CD14-positive monocyte (primary cell): ENCODE results near the gene PTPRN2. TPM values are rescaled to one million over a fixed set of nuclear protein-coding genes. Genes with fewer than 3 reads are reported as not detected.

Source experiments
- DNase-seq, 3 donors: peaks; one replicate each; pipeline ENCODE4 v3.0.0-alpha.2; 2011 to 2022
- H2AFZ ChIP-seq: 2 replicates; pipeline ENCODE4 v1.6.0; 2012; ENCODE audit warnings: mild to moderate bottlenecking, low read depth, low read length, inconsistent platforms; ENCODE audit not compliant: insufficient read depth, poor library complexity, severe bottlenecking
- H3K27ac ChIP-seq, 2 donors: 1 replicate in 1 of 2; 2 replicates in 1 of 2; pipeline ENCODE4 v1.5.1; 2012 to 2013; ENCODE audit warnings: low read length in 2 of 2, control low read depth in 1 of 2, inconsistent platforms in 1 of 2, low read depth in 1 of 2, mild to moderate bottlenecking in 1 of 2
- H3K27me3 ChIP-seq, 2 donors: one replicate each; pipeline versions ENCODE4 v1.6.0 to v1.6.1; 2011 to 2013; ENCODE audit warnings: low read length in 2 of 2; ENCODE audit not compliant: control insufficient read depth in 2 of 2, insufficient read depth in 2 of 2
- H3K36me3 ChIP-seq, 2 donors: replicated peaks in 1 of 2; 1 replicate in 1 of 2; 2 replicates in 1 of 2; pipeline versions ENCODE4 v1.5.1 to v1.6.1; 2012 to 2013; ENCODE audit warnings: low read length in 2 of 2, control low read depth in 1 of 2, inconsistent platforms in 1 of 2, mild to moderate bottlenecking in 1 of 2; ENCODE audit not compliant: insufficient read depth in 2 of 2, control insufficient read depth in 1 of 2
- H3K4me1 ChIP-seq, 2 donors: 1 replicate in 1 of 2; 2 replicates in 1 of 2; pipeline versions ENCODE4 v1.5.1 to v1.6.1; 2012 to 2013; ENCODE audit warnings: low read length in 2 of 2, control low read depth in 1 of 2, inconsistent platforms in 1 of 2, mild to moderate bottlenecking in 1 of 2, moderate library complexity in 1 of 2; ENCODE audit not compliant: insufficient read depth in 2 of 2, control insufficient read depth in 1 of 2
- H3K4me2 ChIP-seq: replicated peaks from 2 replicates; pipeline ENCODE3; 2012; ENCODE audit warnings: low read length, moderate library complexity, mild to moderate bottlenecking; ENCODE audit not compliant: poor library complexity, severe bottlenecking; ENCODE audit errors: extremely low read depth
- H3K4me3 ChIP-seq, 3 experiments: fragments of 200-600 bp in 1 of 3; sonication (generic) in 1 of 3; replicated peaks in 1 of 3; 1 replicate in 2 of 3; 2 replicates in 1 of 3; pipeline ENCODE4 v1.5.1; 2011 to 2013; ENCODE audit warnings: low read length in 3 of 3, mild to moderate bottlenecking in 3 of 3, control low read depth in 2 of 3, low read depth in 2 of 3, inconsistent platforms in 1 of 3, moderate library complexity in 1 of 3
- H3K79me2 ChIP-seq: 2 replicates; pipeline ENCODE4 v1.6.0; 2012; ENCODE audit warnings: mild to moderate bottlenecking, control low read depth, inconsistent platforms, low read length, moderate library complexity; ENCODE audit not compliant: insufficient read depth
- H3K9ac ChIP-seq: 2 replicates; pipeline ENCODE4 v1.6.0; 2017; ENCODE audit warnings: low read length, mild to moderate bottlenecking; ENCODE audit not compliant: insufficient read depth, poor library complexity, severe bottlenecking
- H3K9me3 ChIP-seq, 2 donors: replicated peaks in 1 of 2; 1 replicate in 1 of 2; 2 replicates in 1 of 2; pipeline versions ENCODE4 v1.5.1 to v1.6.1; 2012 to 2013; ENCODE audit warnings: low read length in 2 of 2, control low read depth in 1 of 2; ENCODE audit not compliant: control insufficient read depth in 1 of 2, insufficient read depth in 1 of 2
- H4K20me1 ChIP-seq: 2 replicates; pipeline ENCODE4 v1.6.0; 2012; ENCODE audit warnings: mild to moderate bottlenecking, low read length, control low read depth, moderate library complexity; ENCODE audit not compliant: insufficient read depth
- H3K27ac Mint-ChIP-seq, 7 donors: one replicate each; pipeline ENCODE4 v1.8.0; 2020; ENCODE audit warnings: mild to moderate bottlenecking in 7 of 7, mixed read lengths in 7 of 7, moderate library complexity in 6 of 7, inconsistent platforms in 2 of 7
- H3K27me3 Mint-ChIP-seq, 3 donors: one replicate each; pipeline ENCODE4 v1.8.0; 2021 to 2022; ENCODE audit warnings: low read depth in 3 of 3, mild to moderate bottlenecking in 3 of 3, mixed read lengths in 3 of 3, moderate library complexity in 3 of 3, inconsistent platforms in 1 of 3
- H3K36me3 Mint-ChIP-seq, 2 donors: one replicate each; pipeline ENCODE4 v1.8.0; 2020; ENCODE audit warnings: mixed read lengths in 2 of 2, inconsistent platforms in 1 of 2, mild to moderate bottlenecking in 1 of 2
- H3K4me1 Mint-ChIP-seq: one replicate; pipeline ENCODE4 v1.8.0; 2020; ENCODE audit warnings: mild to moderate bottlenecking, mixed read lengths
- H3K4me3 Mint-ChIP-seq, 2 donors: one replicate each; pipeline ENCODE4 v1.8.0; 2020; ENCODE audit warnings: mild to moderate bottlenecking in 2 of 2, mixed read lengths in 2 of 2, moderate library complexity in 1 of 2
- H3K9me3 Mint-ChIP-seq, 7 donors: one replicate each; pipeline ENCODE4 v1.8.0; 2020 to 2022; ENCODE audit warnings: mixed read lengths in 7 of 7, mild to moderate bottlenecking in 6 of 7, moderate library complexity in 6 of 7, inconsistent platforms in 2 of 7
- CTCF ChIP-seq: fragments of 200-600 bp; IDR thresholded peaks from one replicate; pipeline ENCODE4 v1.8.0; 2022; ENCODE audit warnings: antibody characterized with exemption, mild to moderate bottlenecking
- WGBS: methylation state at CpG from one replicate; pipeline ENCODE4 v1.1.5; 2013; ENCODE audit warnings: missing lambda C conversion rate; ENCODE audit not compliant: insufficient coverage; 5-methylcytosine and 5-hydroxymethylcytosine counted together
- intact Hi-C, 2 donors: fragments of 100-400 bp; cut with micrococcal nuclease; formaldehyde crosslinking; loops; one replicate each; pipeline versions ENCODE4 v1.15.0 to v1.15.1; 2023
- polyA plus RNA-seq, 3 donors: library from polyadenylated mRNA; depleted of rRNA in 1 of 3; unstranded in 2 of 3; stranded (reverse) in 1 of 3; fragments of 300-500 nt in 2 of 3; fragments of >200 nt in 1 of 3; fragmentation: Illumina TruSeq in 2 of 3; gene quantifications; 1 replicate in 2 of 3; 2 replicates in 1 of 3; pipeline ENCODE4 v1.2.3, GENCODE V29; 2012 to 2021

Gene PTPRN2
- polyA plus RNA-seq, 3 donors: 0.25 to 1.4 (median 0.97) TPM

- Histone ChIP-seq H3K36me3 (no peaks in the 10 kb centered on the region), H3K27ac (no peak overlapping the region), H4K20me1 (no peaks in the 10 kb centered on the region), H3K4me3 (no peak overlapping the region), H3K9ac (no peak overlapping the region), H3K9me3 (peaks cover 17% of the 10 kb centered on the region in 2 donors), H3K4me2 (no peak overlapping the region), H2AFZ (no peak overlapping the region), H3K4me1 (peaks cover 9 to 11% of the 10 kb centered on the region in 2 donors), H3K79me2 (no peaks in the 10 kb centered on the region), H3K27me3 (peaks cover 0 to 20% of the 10 kb centered on the region in 2 donors)
- WGBS: 97% methylated on average over 9 of the region's 9 CpGs
- peaks cover 2 to 4% of the 10 kb centered on the region in 2 donors for H3K36me3 Mint-ChIP-seq
- no peak for DNase-seq
- intact Hi-C loops: no loop called here
- peaks cover 28 to 45% (median 42%) of the 10 kb centered on the region in 3 donors for H3K27me3 Mint-ChIP-seq
- H3K4me3 Mint-ChIP-seq: peak overlapping the region in 1 of 2 donors; percentile 59
- no peak for TF ChIP-seq CTCF
- no peak overlapping the region for H3K27ac Mint-ChIP-seq
- H3K4me1 Mint-ChIP-seq: peaks cover 8% of the 10 kb centered on the region
- H3K9me3 Mint-ChIP-seq: peaks cover 5 to 22% (median 14%) of the 10 kb centered on the region in 7 donors
These were observed 1003.2 kb downstream of the PTPRN2 start for GRCh38 chr7:157584420-157584819.

GRCh38 chr7:157581740-157582139 is 1005.9 kb downstream of the PTPRN2 start:
- peaks cover 2 to 4% of the 10 kb centered on the region in 2 donors for H3K36me3 Mint-ChIP-seq
- H3K4me3 Mint-ChIP-seq: no peak overlapping the region
- Histone ChIP-seq H3K79me2 (no peaks in the 10 kb centered on the region), H3K4me1 (peaks cover 9 to 11% of the 10 kb centered on the region in 2 donors), H3K36me3 (no peaks in the 10 kb centered on the region), H3K9me3 (peaks cover 17% of the 10 kb centered on the region in 2 donors), H3K27ac (no peak overlapping the region), H3K9ac (no peak overlapping the region), H4K20me1 (no peaks in the 10 kb centered on the region), H2AFZ (no peak overlapping the region), H3K4me3 (no peak overlapping the region), H3K4me2 (no peak overlapping the region), H3K27me3 (peaks cover 0 to 20% of the 10 kb centered on the region in 2 donors)
- WGBS: 91% methylated on average over 12 of the region's 15 CpGs
- intact Hi-C loops: no loop called here
- H3K4me1 Mint-ChIP-seq: peaks cover 8% of the 10 kb centered on the region
- peaks cover 29 to 42% (median 40%) of the 10 kb centered on the region in 3 donors for H3K27me3 Mint-ChIP-seq
- DNase-seq: no peak
- no peak for TF ChIP-seq CTCF
- H3K9me3 Mint-ChIP-seq: peaks cover 5 to 22% (median 14%) of the 10 kb centered on the region in 7 donors
- H3K27ac Mint-ChIP-seq: no peak overlapping the region
